ENCODE data around the gene PPM1F.

The PPM1F gene

GRCh38 chr22:21977814-21978213, 25.2 kb upstream of the PPM1F start:
- no peak for DNase-seq (ENCODE audit: low read depth)
- no peak overlapping the region for H3K4me3 ChIP-seq (ENCODE audit: control insufficient read depth, low read depth, low read length)
- TF ChIP-seq CTCF (conservative IDR thresholded peaks at IDR 0.05; ENCODE audit: control insufficient read depth, insufficient read depth, low read depth, low read length) = no peak

- TF ChIP-seq CTCF (conservative IDR thresholded peaks at IDR 0.05; ENCODE audit: control insufficient read depth, insufficient read depth, low read depth, low read length) = no peak
- no peak overlapping the region for H3K4me3 ChIP-seq (ENCODE audit: control insufficient read depth, low read depth, low read length)
- no peak for DNase-seq (ENCODE audit: low read depth)
Measured at GRCh38 chr22:21975854-21976345, 23.3 kb upstream of the PPM1F start.

- no peak for DNase-seq (ENCODE audit: low read depth)
- TF ChIP-seq CTCF (conservative IDR thresholded peaks at IDR 0.05; ENCODE audit: control insufficient read depth, insufficient read depth, low read depth, low read length) = no peak
- H3K4me3 ChIP-seq (ENCODE audit: control insufficient read depth, low read depth, low read length) = no peak overlapping the region
Measured at GRCh38 chr22:21975273-21975672, 22.6 kb upstream of the PPM1F start.

- no peak for TF ChIP-seq CTCF (conservative IDR thresholded peaks at IDR 0.05; ENCODE audit: control insufficient read depth, insufficient read depth, low read depth, low read length)
- H3K4me3 ChIP-seq (ENCODE audit: control insufficient read depth, low read depth, low read length) = no peak overlapping the region
- no peak for DNase-seq (ENCODE audit: low read depth)
Measured at GRCh38 chr22:21974058-21974649, 21.5 kb upstream of the PPM1F start.

- H3K4me3 ChIP-seq (ENCODE audit: control insufficient read depth, low read depth, low read length) = no peak overlapping the region
- no peak for DNase-seq (ENCODE audit: low read depth)
- no peak for TF ChIP-seq CTCF (conservative IDR thresholded peaks at IDR 0.05; ENCODE audit: control insufficient read depth, insufficient read depth, low read depth, low read length)
Measured at GRCh38 chr22:21972806-21973205, 20.2 kb upstream of the PPM1F start.

- H3K4me3 ChIP-seq (ENCODE audit: control insufficient read depth, low read depth, low read length) = no peak overlapping the region
- DNase-seq (ENCODE audit: low read depth) = peak; percentile 35
Measured at GRCh38 chr22:21972293-21972779, 19.7 kb upstream of the PPM1F start.

More at GRCh38 chr22:21972293-21972779, 19.7 kb upstream of the PPM1F start:
- peak; percentile 86 for TF ChIP-seq CTCF (conservative IDR thresholded peaks at IDR 0.05; ENCODE audit: control insufficient read depth, insufficient read depth, low read depth, low read length)
